HG03378 (cell line): ENCODE results near the gene SORBS2.

ENCODE experiments used
- ATAC-seq: cut with Tn5 transposase; IDR thresholded peaks from one replicate; pipeline ENCODE4 v1.9.1; 2021; ENCODE audit warnings: mild to moderate bottlenecking, moderate library complexity; ENCODE audit not compliant: unreplicated experiment

SORBS2 gene

DNA sequence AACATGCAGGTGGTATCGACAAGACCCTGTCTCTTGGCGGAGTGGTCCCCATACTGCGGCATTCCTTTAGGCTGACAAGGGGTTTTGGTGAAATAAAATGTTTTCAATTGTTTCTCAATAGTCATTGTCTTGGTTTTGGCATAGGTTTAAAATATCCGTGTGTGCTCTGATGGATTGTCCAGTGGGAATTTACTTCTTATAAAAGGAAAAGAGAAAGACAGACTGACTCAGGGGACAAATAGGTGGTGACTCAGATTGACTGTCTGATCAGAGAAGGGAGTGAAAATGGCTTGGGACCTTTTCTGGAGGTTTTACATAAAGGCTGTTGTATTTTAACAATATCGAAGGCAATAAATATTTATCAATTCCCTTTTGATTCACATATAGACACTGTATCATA, 129.8 kb downstream of the SORBS2 start:
- ATAC-seq, result no peak

DNA sequence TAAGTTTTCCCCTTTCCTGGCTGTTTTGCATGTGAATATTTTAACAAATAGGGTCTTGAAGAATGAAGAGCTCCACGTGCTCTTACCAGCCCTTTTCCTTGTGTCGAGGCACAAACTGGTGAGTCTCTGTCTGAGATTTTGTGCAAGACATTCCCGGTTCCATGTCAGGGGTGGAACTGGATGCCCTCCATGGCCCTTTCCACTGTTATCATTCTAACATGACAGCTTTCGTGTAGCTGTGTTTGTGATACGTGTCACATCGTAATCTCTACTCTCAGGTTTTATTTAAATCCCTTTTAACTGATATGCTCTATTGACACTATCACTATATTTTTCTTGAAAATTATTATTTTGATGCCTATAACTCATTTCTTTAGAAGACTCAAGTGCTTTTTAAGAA, 130.4 kb downstream of the SORBS2 start:
- no peak for ATAC-seq

DNA sequence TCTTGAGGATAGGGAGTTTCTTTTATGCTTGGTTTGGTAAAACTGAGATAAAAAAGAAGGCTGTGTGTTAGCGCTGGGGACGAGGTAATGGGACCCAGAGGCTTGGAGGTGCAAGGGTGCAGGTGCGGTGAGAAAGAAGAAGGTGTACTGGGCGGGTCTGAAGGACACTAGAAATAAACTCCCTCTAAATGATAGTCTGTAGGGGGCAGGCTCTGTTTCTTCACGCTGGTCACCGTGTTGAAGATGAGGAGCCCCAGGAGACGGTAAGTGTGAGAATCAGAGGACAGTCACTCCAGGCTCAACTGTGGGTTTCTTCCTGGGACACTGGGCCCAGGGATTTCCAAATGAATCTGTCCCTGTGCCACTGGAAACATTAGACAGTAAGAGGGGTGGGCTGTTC, 131.4 kb downstream of the SORBS2 start:
- ATAC-seq, result no peak

DNA sequence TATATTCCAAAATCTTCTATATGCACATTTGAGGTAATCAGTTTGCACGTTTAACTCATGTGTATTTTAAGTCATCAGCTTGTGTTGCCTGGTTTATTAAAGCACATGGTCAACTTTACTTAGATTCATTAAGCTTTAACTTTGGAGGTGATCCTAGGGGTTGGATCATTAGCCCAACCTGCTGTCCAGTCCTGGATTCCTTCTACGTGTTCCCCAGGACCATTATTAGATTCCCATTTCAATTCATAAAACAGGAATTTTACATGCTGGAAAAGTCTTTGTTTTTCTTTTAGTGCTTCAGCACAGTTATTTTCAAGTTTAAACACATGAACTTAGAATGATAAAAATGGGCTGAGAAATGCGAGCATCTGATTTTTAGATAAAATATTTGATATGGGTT, 132.5 kb downstream of the SORBS2 start:
- no peak for ATAC-seq

DNA sequence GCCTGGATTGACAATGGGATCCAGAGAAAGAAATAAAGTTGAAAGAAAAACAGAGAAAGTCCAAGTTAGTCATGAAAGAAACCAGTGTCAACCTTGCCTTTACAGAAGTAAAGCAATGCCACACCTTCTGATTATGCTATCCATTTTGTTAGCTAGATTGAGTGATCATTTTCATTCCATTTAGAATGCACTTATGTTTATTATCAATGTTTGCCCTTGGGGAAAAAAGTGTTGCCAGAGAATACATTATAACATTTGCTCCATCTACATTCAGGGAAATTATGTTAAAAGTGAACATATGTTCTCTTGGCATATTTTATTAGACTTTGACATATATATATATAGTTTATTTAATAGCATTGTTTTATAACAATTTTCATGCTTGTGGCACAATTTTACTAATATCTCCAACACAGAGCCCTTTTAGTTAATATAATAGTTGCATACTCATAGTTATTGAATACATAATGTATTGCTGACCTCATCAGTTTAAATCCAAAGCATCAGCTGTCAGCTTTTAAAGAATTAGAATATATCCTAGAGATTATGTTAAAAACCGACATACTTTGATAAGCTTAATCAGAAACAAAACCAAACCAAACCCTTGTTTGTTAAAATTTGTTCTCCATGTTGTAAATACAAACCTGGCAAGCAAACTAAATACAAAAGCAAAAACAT, 134.2 kb downstream of the SORBS2 start:
- ATAC-seq, result no peak

DNA sequence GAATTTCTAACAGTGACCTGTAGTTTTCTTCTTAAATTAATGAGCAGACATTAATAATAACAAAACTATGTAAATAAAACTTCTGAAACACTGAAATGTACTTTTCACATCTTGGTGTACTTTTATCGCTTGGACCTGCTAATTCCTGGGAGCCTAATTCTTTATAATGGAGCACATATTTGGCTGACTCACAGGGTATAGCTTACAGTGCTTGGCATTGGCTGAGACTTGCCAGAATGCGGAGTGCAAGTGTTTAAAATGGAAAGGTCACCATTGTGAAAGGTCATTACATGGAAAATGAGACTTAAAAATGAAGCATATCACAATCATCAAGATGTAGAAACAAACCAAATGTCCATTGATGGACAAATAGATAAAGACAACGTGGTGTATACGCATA, 139.4 kb downstream of the SORBS2 start:
- no peak for ATAC-seq

DNA sequence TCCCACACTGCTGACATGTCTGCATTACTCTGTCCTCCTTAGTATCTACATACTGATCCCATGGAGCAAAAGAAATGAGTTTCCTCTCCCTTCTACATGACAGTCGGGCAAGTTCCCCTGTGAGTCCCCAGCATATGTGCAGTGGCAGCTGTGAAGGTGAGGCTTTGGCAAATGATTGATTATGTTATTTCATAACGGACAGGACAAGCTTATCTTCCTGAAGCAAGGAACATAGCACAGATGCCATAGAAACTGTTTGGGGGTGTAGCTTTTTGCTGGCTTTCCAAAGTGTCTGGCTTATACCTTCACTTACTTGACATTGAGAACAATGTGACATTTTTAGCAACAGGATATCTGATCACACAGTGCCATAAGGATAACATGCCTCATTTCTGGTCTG, 139.8 kb downstream of the SORBS2 start:
- no peak for ATAC-seq

DNA sequence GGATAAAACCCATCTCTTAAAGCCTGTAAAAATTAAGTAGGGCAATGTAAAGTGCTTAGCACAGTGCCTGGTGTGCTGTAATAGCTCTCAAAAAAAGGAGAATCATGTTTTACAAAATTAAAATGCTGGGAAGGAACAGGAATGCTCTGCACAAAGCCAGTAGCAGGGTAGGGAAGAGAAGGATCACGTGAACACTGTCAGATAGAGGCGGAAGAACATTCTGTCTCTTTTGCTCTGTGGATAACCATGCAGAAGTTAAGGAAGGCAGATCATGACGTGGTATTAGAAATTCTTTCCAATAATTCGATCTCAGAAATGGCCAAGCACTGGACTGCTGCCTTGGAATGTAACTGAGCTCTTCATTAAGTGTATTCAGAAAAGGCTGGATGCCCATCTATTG, 140.5 kb downstream of the SORBS2 start:
- ATAC-seq, result no peak

DNA sequence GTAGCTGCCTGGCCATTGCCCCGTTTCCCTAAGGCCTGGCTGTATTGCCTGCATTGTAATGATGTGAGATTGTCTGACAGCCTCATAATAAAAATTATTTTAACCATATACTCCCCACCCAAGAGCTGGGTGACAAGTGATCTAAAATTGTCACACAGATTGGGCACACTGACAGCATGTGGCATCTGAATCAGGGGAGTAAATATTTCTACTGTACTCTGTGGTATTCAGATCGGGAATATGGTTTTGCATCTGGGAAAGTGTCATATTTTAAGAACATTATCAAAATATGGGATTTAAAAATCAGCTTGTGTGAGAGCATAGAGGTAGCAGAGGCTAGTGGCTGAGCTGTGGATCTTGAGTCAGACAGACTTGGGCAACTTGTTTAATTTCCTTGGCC, 140.9 kb downstream of the SORBS2 start:
- no peak for ATAC-seq

DNA sequence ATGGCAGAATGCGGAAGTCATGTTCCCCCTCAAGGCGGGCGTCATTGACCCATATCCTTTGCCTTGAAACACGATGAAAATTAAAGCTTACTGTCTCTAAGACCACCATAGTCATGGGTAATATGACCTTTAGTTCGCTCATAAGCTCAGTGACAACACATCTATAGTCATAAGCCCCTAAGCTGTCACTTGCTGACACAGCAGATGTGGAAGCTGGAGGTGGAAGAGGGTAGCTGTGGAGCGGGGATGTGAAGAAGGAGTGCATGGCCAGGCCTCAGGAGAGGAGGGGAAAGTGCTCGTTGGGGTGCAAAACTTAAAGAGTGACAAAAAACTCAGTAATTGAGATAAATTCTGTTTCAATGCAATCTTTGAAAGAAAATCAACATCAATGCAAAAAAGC, 142.7 kb downstream of the SORBS2 start:
- ATAC-seq, result no peak

DNA sequence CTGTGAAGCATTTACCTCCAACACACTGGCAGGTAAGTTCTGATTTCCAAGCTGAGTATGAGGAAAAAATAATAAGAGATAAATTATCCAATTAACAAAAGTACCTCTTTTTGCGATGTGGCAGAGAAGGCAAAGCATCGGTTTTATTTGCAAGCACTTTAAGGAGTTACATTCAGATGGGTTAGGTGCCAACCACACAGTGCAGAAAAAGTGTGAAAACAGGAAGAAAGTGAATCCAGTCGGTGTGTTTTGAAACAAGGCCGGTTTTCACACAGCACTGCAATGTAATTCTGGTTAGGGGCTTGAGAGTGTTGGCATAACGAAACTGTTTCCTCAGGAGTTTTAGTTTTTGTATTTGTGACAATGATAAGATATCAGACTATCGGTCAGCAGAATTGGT, 145.8 kb downstream of the SORBS2 start:
- no peak for ATAC-seq

DNA sequence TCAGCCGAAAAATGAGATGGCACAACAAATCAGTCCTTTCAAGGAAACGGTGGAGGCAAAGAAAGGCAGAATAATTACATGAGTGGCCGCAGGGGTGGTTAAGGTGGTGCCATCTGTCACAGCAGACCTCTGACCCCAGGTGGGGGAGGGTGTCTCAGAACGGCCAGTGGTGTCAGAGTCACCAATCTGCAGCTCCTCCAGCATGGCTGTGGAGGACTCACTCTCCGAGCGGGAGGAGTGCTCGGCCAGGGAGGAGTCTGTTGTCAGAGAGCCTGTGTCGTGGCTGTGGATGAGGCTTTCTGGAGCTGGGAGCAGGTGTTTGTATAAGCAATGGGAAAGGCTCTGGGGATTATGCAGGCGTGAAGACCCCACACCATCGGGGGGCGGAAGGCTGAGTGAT, 146.3 kb downstream of the SORBS2 start:
- no peak for ATAC-seq

DNA sequence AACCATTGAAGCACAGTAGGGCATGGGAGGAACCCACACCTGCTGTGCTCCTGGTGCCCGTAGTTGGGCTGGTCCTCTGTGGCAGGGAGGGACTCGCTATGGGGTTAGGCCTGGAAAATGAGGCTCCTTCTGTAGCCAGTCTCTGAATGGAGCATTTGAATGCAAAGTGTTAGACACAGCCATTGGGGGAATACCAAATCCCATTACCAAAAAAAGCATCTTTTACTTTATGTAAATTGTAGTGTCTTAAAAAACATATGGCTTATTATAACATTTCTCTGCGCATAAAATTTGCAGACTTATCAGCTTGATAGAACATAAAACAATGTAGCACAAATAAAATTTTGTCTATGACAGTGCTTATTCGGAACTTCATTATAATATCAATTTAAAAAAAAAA, 147.5 kb downstream of the SORBS2 start:
- no peak for ATAC-seq

DNA sequence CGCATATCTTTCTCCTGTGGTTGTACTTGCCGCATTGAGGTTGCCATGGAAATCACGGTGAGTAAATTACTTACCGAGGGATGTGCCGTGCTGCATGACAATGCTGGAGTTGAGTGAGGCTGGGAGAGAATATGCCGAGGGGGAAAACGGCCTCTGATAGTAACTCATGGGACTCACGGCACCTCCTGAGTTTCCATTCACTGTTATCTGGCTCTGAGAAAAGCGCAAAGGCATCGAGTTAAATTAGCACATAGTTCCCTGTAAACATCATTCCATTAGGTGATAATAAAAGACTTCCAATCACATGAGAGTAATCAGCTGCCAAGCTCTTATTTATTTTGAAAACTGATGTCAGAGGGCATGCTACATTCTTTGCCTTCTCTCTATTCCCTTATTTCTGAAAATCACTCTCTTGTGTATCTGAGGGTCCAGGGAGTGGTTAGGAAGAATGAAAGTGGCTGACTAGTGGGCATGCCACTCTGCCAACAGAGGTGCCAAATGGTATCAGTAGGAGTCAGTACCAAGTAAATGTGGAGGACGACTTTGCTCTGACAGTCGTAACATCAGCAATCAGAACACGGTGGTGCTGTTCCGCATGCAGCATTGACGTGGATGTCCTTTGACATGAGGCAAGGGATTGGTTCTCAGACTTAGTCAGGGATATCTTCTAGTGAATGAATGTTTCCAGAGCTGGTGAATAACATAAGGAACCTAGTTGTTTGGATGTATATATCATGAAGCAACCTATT, 149.8 kb downstream of the SORBS2 start:
- ATAC-seq, result no peak

DNA sequence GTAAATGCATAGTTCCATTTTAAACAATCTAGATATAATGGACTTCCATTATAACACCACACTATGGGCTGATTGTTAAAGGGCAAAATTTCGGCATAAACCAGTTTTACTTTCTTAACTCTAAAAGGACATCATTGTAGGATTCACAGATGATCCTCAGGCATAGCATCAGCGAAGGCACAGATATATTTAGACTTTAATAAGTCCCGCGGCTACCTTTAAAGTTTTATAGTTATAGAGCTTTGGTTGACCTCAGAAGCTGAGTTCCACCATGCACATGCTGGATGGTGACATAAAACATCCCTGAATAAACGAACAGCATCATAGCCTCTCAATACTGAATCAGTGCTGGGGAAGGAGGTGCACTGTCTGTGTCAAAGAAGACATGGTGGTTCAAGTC, 151.7 kb downstream of the SORBS2 start:
- ATAC-seq, result no peak

DNA sequence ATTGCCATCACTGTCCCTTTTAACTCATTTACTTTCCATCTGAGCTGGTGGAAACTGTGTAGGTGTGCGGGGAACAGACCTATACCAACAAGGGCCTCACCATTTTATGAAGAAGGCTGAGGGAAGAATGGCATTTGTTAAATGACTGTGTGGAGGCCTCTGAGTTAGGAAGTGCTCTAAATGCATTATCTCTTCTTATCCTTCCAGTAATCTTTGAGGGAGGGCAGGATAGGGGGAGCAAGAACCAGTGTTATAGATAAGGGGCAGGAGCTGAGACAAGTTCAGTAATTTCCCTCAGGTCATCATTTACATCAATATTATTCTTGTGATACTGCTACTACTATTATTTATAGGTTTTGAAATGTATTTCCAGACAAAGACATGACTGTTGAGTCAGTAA, 154.3 kb downstream of the SORBS2 start:
- no peak for ATAC-seq

DNA sequence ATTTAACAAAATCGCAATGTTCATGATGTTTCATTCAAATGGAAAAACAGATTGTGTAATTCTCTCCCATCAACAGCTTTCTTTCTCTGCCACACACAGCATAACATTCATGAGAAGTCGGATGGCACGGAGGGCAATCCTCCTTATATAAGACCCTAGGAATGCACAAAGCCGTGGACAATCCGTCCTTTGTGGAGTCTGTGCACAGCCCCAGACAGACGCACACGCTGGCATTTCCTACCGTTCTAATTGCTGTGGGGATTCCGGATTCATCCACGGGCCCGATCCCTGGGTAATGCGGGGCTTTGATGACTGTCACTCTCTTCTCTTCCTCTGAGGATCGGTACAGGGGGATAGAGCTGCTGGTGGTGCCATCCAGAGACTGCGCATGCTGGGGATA, 154.8 kb downstream of the SORBS2 start:
- ATAC-seq, result no peak

DNA sequence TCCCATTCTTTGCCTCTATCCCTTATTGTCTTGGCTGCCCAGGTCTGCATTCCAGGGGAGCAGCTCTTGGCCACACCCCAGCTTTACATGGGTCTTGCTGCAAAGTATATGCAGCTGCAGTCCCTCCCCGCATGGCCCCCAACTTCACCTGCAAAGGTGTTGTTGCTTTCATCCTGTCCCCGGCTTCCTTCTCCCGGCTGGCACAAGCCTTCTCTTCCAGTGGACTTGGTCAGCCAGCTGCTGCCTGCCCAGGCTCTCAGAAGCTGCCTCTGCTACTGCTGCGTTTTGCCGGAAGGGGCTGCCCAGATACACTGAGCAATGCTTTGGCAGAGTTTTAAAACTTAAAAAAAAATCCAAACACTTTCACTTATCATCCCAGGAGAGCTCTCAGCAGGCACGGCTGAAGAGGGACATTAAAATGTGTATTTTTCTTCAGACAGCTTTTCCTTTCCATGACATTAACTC, 155.5 kb downstream of the SORBS2 start:
- ATAC-seq, result no peak

DNA sequence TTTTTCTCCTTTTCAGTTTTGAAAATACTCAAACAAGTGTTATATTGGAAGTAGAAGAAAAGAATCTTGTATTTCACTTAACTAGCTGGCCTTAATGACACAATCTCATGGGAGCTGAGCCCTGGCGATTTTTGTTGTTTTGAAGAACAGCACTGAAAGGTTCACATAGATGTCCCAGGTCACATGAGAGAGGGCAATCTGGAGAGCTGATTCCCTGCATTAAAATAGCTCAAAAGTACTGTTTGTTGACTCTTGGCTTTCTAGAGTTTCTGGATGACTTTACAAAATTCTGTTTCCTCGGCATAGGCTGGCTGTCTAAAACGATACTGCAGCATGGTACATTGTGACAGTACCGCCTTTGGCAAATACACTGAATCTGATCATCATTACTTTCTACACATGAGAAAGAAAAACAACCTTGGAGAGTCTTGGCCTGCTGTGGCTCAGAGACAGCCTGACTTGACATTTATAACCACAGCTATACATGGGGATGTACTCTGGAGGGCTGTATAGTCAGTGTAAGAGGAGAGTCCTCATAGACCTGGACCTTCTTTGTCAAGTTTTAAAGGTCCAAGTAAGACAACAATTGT, 156.9 kb downstream of the SORBS2 start:
- ATAC-seq, result no peak

DNA sequence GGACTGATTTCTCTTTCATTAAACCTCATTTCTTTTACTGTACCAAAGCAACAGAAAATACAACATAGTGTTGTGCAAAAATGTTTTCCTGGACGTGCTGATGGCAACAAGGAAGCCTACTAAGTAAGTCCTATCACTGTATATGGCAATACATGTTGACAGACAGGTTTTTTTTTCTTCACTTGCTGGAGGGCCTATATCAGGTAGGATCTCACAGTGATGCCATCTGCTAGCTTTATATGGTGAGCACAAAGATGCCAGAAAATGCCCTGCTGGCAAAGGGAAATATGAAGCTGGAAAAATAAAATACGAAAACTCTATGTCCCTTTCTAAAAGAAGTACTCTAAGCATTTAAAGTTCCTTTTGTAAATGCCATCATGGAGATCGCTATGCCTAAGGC, 157.7 kb downstream of the SORBS2 start:
- ATAC-seq, result no peak

DNA sequence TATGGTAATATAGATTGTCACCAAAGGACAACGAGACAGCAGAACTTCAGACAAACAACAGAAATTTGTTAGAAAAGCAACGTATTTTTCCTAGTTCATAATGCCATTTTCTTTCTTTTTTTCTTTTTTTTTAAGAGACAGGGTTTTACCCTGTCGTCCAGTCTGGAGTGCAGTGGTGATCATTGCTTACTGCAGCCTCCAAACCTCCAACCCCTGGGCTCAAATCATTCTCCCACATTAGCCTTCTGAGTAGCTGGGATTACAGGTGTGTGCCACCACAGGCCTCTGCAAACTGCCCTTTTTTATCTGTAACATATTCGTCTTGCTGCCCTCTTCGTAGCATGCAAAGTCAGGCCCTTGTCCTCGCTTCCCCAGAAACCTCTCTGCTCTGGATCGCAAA, 160.1 kb downstream of the SORBS2 start:
- no peak for ATAC-seq

DNA sequence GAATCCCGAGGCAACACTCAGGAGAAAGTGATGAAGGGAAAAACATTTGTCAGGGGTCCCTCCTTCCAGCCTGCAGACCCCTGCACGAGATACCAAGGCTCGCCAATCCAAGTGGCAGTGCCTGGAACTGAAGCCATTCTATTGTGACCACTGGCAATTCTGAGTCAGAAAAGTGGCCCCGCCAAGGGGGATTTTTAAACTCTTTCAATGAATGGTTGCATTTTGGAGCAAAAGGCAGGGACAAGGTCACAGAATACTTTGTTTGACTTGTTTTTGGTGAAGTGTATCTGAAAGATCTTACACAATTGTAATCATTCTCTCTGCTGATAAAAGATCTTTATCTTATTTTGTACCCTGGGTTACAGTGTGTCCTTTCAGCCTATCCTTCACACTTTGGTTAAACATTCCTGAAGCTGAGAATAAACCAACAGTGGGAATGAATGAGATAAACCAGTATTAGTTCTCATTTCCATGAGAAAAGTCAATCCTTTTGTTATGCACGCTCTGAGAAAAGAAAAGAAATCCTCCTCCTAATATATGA, 160.8 kb downstream of the SORBS2 start:
- ATAC-seq, result no peak
